Stimulated activated CD8-positive, alpha-beta memory T cell treated with anti-CD3 and anti-CD28 coated beads, Interleukin-4, amount 100 ng/mL, for 4 hours (primary cell): ENCODE data around the gene PYDC1.
"Not testable (repeated sequence)": the region's sequence is repeated elsewhere in the genome, so short reads cannot be mapped to it uniquely, and the experiment has no call there.

Experiments
- DNase-seq, 2 donors: peaks; one replicate each; pipeline ENCODE4 v3.0.0-alpha.2; 2020; ENCODE audit warnings: low read depth in 2 of 2, low spot score in 1 of 2

Gene PYDC1

DNA sequence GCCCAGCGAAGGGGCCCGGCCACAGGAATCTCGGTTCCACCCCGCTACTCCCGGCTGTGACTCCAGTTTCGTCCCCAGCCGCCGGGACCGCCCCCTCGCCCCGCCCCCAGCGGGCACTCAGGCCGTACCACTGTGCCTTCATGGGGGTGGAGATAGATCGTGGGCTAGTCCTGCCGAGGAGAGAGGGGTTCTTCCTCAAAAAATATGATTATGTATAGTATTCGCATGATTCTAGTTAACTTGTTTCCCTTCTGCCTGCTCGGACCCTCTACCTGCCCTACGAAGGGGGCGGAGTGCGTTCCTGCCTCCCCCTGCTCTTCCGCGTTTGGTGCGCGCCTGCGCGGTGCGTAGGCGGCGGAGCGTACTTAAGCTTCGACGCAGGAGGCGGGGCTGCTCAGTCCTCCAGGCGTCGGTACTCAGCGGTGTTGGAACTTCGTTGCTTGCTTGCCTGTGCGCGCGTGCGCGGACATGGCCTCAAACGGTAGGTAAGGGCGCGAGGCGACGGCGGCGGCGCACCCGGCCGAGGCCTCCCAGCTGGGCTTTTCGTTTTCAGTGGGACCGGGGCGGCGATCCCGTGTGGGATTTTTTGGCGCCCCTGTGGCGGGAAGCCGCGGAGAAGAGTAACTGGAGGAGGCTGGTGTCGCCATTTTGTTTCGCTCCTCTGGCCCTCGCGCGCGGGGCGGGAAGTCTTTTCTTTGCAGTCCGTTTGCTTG is 37.0 kb downstream of the PYDC1 start, which contains the start of gene FUS:
TSS of gene FUS (plus strand) at position 393 of the 713 bp plus-strand sequence. CDS start at position 469, 76 bp downstream.
- DNase-seq = peak; percentile 71 to 80

DNA sequence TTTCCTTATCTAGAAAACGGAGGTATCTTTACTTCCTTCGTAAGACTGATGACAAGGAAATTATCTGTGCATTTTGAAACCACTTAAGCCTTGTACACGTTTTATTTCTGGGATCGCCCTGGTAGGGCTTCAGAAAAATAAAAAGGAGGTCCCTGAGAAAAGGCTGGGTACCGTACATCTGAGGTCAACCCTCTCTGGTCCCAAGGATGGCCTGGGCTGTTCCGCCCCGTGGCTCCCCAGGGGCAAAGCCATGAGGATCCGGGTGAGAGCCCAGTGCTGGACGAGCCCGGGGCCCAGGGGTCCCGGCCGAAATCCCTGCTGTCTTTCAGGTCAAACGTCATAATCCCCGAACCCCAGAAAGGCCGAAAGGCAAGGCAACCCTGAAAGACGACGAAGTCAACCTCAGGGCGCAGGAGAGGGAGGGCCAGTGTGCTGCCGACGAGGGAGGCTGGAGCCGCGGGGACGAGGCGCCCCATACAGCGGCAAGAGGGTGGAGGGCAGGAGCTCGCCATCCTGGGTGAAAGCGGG is 37.7 kb downstream of the PYDC1 start:
- DNase-seq = no peak

DNA sequence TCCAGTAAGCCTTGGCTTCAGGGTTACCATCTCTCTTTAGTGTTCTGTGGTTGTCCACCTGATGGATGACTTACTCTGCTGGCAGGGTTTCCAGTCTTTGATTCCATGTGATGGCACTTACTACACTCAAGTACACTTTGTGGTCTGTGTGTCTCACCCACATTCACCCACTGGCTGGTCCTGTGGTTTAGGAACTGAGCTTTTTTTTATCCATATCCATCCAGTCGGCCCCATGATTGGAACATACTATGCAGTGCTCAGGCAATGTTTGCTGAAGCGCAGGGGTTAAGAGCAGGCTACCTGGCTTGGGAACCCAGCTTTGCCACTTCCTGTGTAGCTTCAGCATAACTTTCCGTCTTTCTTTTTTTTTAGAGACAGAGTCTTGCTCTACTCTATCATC is 39.8 kb downstream of the PYDC1 start:
- DNase-seq = peak in 1 of 2 donors; percentile 21

DNA sequence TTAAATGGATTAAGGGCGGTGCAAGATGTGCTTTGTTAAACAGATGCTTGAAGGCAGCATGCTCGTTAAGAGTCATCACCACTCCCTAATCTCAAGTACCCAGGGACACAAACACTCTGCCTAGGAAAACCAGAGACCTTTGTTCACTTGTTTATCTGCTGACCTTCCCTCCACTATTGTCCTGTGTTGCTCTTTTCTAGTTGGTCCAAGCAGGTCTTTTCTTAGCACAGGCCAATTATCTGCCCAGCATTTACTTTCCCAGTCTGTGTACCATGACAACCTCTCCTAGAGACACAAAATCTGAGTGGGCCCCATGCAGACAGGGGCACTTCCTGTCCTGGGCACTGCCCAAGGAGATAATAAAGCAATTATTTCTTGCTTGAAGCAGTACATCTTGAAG is 46.9 kb downstream of the PYDC1 start:
- not testable (repeated sequence) for DNase-seq

DNA sequence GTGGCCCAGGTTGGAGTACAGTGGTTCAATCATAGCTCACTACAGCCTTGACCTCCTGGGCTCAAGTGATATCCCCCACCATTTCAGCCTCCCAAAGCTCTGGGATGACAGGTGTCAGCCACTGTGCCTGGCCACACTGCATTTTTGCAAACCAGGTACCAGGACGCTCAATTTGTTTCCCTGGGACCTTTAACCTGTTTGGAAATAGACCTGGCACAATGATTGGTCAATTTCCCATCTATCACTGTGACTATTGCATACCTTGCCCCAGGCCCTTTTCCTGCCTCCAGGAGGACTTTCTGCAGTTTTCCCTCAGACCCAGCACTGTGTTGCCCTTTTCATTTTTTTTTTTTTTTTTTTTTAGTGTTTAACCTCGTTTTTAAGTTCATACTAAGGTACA is 48.1 kb downstream of the PYDC1 start:
- no peak for DNase-seq

DNA sequence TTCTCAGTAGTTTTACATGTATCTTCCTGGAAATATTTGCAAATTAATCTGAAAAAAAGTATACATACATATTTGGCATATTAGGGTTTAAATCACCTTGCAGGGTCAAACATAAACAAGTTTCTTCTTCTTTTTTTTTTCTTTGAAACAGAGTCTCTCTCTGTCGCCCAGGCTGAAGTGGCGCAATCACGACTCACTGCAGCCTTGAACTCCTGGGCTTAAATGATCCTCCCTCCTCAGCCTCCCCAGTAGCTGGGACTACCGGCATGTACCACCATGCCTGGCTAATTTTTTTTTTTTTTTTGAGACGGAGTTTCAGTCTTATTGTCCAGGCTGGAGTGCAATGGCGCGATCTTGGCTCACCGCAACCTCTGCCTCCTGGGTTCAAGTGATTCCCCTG is 49.6 kb downstream of the PYDC1 start:
- no peak for DNase-seq
